KMS-11 (cell line): ENCODE measurements around the gene FAM210A.

Experiments used
- H2AFZ ChIP-seq: fragments of 200-600 bp; sonication (generic); 2 replicates; pipeline ENCODE4 v1.6.1; 2016; ENCODE audit warnings: antibody characterized with exemption, mixed run types, low read depth
- H3K27ac ChIP-seq: fragments of 200-600 bp; sonication (generic); 2 replicates; pipeline ENCODE4 v1.6.1; 2016; ENCODE audit warnings: mild to moderate bottlenecking, mixed run types
- H3K27me3 ChIP-seq: fragments of 200-600 bp; sonication (generic); 2 replicates; pipeline ENCODE4 v1.6.1; 2017; ENCODE audit warnings: mild to moderate bottlenecking, low read depth, mixed run types, moderate library complexity; ENCODE audit not compliant: insufficient read depth
- H3K36me3 ChIP-seq: fragments of 200-600 bp; sonication (generic); 2 replicates; pipeline ENCODE4 v1.6.1; 2017; ENCODE audit warnings: mild to moderate bottlenecking, mixed run types; ENCODE audit not compliant: insufficient read depth
- H3K4me1 ChIP-seq: fragments of 200-600 bp; sonication (generic); 2 replicates; pipeline ENCODE4 v1.6.1; 2016; ENCODE audit warnings: mild to moderate bottlenecking, low read depth, mixed run types; ENCODE audit not compliant: poor library complexity, severe bottlenecking
- H3K4me2 ChIP-seq: fragments of 200-600 bp; sonication (generic); 2 replicates; pipeline ENCODE4 v1.7.0; 2016; ENCODE audit warnings: mild to moderate bottlenecking, mixed run types
- H3K4me3 ChIP-seq: fragments of 200-600 bp; sonication (generic); IDR thresholded peaks from 2 replicates; pipeline ENCODE4 v1.6.1; 2017; ENCODE audit warnings: low read depth, low read length, mixed read lengths; ENCODE audit not compliant: insufficient read depth
- H3K79me2 ChIP-seq: fragments of 200-600 bp; sonication (generic); 2 replicates; pipeline ENCODE4 v1.6.1; 2016; ENCODE audit warnings: low read depth, mixed run types; ENCODE audit not compliant: insufficient read depth
- H3K9ac ChIP-seq: fragments of 200-600 bp; sonication (generic); 2 replicates; pipeline ENCODE4 v1.6.1; 2016; ENCODE audit warnings: mild to moderate bottlenecking, mixed run types
- H4K20me1 ChIP-seq: fragments of 200-600 bp; sonication (generic); 2 replicates; pipeline ENCODE4 v1.6.1; 2016; ENCODE audit warnings: mild to moderate bottlenecking, mixed run types; ENCODE audit not compliant: insufficient read depth
- CTCF ChIP-seq: fragments of 200-600 bp; sonication (generic); conservative IDR thresholded peaks from 2 replicates; pipeline ENCODE4 v1.6.1; 2017; ENCODE audit warnings: low read depth, mild to moderate bottlenecking, antibody characterized with exemption, low read length, moderate library complexity, mixed read lengths

FAM210A gene

GRCh38 chr18:13638719-13639595 lies 87.4 kb downstream of the FAM210A start:
- no peak for TF ChIP-seq CTCF
- Histone ChIP-seq H3K4me3 (no peak overlapping the region), H3K27ac (no peak overlapping the region), H3K4me1 (no peaks in the 10 kb centered on the region), H3K36me3 (no peaks in the 10 kb centered on the region), H3K79me2 (no peaks in the 10 kb centered on the region), H3K4me2 (no peak overlapping the region), H2AFZ (no peak overlapping the region), H4K20me1 (no peaks in the 10 kb centered on the region), H3K9ac (no peak overlapping the region), H3K27me3 (no peaks in the 10 kb centered on the region)

GRCh38 chr18:13635046-13635445 lies 91.3 kb downstream of the FAM210A start:
- Histone ChIP-seq H4K20me1 (no peaks in the 10 kb centered on the region), H3K9ac (no peak overlapping the region), H3K4me3 (no peak overlapping the region), H3K79me2 (no peaks in the 10 kb centered on the region), H2AFZ (no peak overlapping the region), H3K4me2 (no peak overlapping the region), H3K27me3 (no peaks in the 10 kb centered on the region), H3K36me3 (no peaks in the 10 kb centered on the region), H3K4me1 (peaks cover 1% of the 10 kb centered on the region), H3K27ac (no peak overlapping the region)
- no peak for TF ChIP-seq CTCF

- Histone ChIP-seq H3K9ac (no peak overlapping the region), H3K4me1 (peaks cover 12% of the 10 kb centered on the region), H3K4me3 (no peak overlapping the region), H3K36me3 (no peaks in the 10 kb centered on the region), H3K27ac (no peak overlapping the region), H4K20me1 (no peaks in the 10 kb centered on the region), H3K79me2 (no peaks in the 10 kb centered on the region), H2AFZ (no peak overlapping the region), H3K4me2 (no peak overlapping the region), H3K27me3 (no peaks in the 10 kb centered on the region)
- no peak for TF ChIP-seq CTCF
Measured at GRCh38 chr18:13633700-13634099, 92.7 kb downstream of the FAM210A start.

- no peaks in the 10 kb centered on the region for H3K36me3 ChIP-seq
- H3K27me3 ChIP-seq, result no peaks in the 10 kb centered on the region
- no peak for TF ChIP-seq CTCF
- H3K9ac ChIP-seq, result no peak overlapping the region
- no peak overlapping the region for H2AFZ ChIP-seq
- peaks cover 12% of the 10 kb centered on the region for H3K4me1 ChIP-seq
- no peaks in the 10 kb centered on the region for H3K79me2 ChIP-seq
- H3K4me2 ChIP-seq, result no peak overlapping the region
- H3K27ac ChIP-seq, result no peak overlapping the region
- no peaks in the 10 kb centered on the region for H4K20me1 ChIP-seq
- H3K4me3 ChIP-seq, result no peak overlapping the region
Measured at GRCh38 chr18:13630716-13631268, 95.6 kb downstream of the FAM210A start.
